Activated gamma-delta T cell treated with Interleukin-2 at 50 U/mL for 16 hours (primary cell): ENCODE data around the gene KDM2B.
"Not testable (repeated sequence)": the region's sequence is repeated elsewhere in the genome, so short reads cannot be mapped to it uniquely, and the experiment has no call there.

Source experiments
- DNase-seq: peaks from one replicate; pipeline ENCODE4 v3.0.0-alpha.2; 2020

Gene KDM2B

DNA sequence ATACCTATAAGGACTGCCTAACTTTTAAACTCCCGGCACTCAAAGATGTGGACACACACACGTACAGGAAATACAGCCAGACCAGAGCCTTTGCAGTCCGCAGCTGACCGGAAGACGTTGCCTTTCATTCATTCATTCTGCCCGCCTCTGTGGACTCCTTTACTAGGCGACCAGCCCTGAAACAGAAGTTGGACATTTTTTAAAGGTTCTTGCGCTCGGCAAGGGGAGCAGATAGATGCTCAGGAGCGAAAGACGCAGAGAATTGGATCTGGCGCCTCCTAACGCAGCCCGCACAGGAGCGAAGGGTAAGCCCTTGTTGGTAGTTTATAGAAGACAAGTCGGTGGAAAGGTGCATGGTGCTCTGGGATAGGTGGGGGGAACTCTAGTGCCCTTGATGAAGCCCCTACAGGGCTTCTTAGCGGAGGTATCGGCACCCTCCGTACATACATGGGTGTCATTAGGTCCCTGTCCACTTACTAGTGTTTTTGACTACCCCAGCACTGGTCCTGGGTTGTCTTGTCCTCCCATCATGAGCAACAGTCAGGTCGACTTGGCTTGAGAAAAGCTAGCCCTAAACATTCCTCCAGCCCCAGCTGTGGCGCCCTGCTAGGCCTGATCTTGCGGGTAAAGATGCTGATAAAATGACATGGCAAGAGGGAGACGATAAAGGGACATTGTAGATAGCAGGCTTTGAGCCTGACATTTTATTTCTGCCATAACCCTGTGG is at the start of gene KDM2B:
KDM2B (minus strand) TSS at position 65 of the 727 bp plus-strand sequence. CDS start 112 bp downstream, outside the sequence.
- DNase-seq = peak; percentile 21

DNA sequence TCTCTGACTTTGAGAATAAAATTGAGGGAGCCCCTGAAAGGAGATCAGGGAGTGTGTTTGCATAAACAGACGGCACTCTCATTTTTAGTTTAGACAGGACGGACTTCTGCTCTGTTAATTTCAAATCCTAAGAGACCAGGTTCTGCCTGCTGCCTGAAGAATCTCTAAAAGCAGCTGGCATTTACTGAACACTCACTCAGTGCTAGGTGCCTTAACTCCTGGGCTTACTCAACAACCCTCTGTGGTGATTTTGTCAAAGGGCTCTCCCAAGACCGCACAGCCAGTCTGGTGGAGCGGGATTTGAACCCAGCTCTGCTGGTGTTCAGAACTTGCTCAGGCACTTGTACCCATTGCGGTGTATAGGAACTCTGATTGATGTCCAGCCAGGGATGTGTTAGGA is 47.7 kb upstream of the KDM2B start:
- no peak for DNase-seq

DNA sequence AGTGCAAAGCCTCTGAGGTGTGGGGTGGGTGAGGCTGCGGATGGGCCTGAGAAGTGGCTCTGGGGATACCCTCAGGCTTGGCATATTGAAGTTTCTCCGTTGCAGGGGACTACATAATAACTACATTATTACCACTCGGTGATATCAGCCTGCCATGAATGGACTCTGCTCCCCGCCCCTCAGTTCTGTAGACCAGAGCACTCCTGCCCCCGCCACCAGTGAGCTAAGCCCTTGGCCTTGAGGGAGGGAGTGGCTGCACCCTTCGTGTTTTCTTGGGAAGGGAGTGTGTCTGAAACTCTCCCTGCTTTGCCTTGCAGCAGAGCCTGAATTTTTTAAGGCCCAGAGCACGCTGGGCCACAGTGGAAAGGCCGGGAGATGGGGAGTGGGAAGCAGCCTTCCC is 47.2 kb upstream of the KDM2B start:
- no peak for DNase-seq

DNA sequence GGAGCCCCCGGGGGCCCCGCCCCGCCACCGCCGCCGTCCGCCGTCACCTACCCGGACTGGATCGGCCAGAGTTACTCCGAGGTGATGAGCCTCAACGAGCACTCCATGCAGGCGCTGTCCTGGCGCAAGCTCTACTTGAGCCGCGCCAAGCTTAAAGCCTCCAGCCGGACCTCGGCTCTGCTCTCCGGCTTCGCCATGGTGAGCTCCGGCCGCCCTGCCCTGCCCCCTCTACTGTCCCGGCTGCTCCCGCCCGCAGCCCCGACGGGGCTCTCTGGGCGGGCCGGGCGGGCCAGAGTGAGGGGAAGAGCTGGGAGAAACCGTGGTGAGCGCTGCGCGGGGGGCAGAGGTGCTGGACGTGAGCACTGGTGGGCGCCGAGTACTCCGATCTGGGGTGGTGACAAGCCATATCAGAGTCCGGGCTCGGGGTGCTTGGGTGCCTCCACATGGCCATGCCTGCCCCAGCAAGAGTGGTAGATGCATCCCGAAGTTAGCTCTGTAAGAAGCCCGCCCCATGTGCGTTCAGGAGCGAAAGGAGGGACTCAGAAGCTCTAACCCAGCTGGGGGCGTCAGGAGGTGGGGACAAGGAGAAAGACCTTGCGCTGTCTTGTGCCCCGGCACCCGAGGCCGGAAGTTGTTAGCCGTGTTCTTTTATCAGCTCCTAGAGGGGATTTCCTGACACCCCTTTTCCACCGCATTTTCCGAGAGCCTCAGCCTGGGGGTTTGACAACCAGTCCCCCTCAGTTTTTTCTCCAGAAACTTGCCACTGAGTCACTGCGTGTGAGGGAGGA is 46.2 kb upstream of the KDM2B start:
- peak; percentile 80 for DNase-seq

DNA sequence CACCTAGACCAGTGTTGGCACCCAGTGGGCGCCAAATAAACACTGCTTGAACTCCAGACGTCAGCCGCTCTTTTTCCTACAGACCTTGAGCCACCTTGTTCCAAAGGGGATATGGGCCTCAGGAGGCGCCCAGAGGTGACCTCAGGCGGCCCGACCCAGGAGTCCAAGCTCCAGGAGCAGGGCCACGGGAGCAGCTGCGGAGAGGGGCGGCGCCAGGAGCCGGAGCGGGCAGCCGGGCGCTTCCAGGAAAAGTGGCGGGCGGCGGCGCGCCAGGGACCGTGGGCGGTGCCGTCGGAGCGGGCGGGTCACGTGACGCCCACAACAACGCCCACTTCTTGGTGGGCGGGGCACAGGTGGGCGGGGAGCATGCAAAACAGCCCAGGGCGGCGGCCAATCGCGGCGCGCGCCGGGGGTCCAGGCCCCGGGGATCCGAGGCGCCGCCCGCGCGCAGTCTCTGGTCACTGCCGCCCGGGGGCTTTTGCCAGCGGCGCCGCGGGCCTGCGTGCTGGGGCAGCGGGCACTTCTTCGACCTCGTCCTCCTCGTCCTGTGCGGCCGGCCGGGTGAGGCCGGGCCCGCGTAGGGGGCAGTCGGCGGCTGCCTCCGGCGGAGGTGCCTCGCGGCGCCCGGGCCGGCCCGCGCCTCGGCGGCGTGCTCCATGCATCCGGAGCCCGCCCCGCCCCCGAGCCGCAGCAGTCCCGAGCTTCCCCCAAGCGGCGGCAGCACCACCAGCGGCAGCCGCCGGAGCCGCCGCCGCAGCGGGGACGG is 45.4 kb upstream of the KDM2B start, which contains the start of gene ORAI1:
ORAI1 (plus strand) TSS at position 444 of the 766 bp plus-strand sequence.
- DNase-seq = peak; percentile 95

DNA sequence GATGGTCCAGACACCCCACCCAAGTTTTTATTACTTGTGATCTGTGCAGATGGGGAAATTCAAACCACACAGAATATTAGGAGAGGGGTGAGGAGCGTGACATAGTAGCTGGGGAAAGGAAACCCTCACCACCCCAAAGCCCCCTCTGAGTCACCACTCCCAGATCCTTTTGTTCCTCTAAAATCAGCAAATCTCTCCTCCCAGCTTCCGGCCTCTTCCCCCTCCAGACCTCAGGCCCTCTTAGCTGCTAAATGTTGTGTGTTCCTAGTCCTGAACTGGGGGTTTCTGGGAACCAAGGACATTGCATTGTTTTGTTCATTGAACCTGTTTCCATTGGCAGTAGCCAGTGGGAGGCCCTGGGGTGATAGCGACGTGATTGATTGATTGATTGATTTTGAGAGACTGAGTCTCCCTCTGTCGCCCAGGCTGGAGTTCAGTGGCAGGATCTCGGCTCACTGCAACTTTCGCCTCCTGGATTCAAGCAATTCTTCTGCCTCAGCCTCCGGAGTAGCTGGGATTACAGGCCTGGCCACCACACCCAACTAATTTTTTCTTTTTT is 39.6 kb upstream of the KDM2B start:
- DNase-seq = no peak

DNA sequence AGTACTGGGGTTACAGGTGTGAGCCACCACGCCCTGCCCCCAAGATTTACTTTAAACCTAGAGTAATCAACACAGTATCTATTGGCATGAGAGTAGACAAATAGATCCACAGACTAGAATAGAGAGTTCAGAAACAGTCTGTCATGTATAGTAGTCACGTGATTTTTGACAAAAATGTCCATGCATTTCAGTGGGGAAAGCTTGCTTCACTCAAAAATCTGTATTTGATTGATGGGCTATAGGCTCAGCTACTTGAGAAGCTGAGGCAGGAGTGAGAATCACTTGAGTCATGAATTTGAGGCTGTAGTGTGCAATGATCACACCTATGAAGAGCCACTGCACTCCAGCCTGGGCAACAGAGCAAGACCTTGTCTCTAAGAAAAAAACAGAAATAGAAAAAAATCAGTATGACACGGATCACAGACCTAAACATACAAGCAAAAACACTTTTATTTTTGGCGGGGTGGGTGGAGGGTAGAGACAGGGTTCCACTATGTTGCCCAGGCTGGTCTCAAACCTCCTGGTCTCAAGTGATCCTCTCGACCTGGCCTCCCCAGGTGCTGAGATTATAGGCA is 37.9 kb upstream of the KDM2B start:
- DNase-seq = no peak

DNA sequence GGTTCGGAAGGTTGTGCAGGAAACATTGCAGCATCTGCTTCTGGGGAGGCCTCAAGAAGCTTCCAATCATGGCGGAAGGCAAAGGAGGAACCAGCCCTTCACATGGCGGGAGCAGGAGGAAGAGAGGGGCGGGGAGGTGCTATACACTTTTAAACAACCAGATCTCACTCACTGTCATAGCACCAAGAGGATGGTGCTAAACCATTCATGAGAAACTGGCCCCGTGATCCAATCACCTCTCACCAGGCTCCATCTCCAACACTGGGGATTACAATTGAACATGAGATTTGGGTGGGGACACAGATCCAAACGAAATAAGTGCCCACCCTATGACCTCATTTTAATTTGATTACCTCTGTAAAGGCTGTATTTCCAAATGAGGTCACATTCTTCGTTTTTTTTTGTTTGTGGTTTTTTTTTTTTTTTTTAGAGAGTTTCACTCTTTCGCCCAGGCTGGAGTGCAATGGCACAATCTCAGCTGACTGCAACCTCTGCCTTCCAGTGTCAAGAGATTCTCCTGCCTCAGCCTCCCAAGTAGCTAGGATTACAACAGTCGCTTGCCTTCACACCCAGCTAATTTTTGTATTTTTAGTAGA is 34.1 kb upstream of the KDM2B start:
- no peak for DNase-seq

DNA sequence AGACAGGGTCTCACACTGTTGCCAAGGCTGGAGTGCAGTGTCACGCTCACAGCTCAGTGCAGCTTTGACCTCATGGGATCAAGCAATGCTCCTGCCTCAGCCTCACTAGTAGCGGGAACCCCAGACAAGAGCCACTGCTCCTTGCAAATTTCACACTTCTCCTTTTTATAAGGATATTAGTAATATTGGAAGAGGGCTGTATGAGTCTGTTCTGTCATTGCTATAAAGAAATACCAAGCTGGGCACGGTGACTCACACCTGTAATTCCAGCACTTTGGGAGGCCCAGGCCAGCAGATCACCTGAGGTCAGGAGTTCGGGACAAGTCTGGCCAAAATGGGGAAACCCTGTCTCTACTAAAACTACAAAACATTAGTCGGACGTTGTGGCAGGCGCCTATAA is 32.6 kb upstream of the KDM2B start:
- no peak for DNase-seq

DNA sequence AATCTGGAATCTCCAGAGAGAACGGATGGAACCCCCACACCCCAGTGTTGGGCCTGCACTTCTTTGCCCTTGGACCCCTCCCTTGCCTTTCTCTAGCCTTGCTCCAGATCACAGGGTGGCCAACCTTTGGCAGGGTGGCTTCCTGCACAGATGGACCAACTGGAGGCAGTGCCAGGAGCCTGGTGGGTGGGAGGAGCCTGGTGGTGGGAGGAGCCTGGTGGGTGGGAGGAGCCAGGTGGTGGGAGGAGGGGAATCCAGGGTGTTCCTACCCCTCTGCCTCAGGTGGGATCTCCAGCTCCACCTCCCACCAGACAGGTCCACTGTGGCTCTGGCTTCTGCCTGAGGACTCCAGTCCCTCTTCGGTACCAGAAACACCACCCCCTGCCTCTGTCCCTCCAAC is 30.5 kb upstream of the KDM2B start:
- DNase-seq = no peak

DNA sequence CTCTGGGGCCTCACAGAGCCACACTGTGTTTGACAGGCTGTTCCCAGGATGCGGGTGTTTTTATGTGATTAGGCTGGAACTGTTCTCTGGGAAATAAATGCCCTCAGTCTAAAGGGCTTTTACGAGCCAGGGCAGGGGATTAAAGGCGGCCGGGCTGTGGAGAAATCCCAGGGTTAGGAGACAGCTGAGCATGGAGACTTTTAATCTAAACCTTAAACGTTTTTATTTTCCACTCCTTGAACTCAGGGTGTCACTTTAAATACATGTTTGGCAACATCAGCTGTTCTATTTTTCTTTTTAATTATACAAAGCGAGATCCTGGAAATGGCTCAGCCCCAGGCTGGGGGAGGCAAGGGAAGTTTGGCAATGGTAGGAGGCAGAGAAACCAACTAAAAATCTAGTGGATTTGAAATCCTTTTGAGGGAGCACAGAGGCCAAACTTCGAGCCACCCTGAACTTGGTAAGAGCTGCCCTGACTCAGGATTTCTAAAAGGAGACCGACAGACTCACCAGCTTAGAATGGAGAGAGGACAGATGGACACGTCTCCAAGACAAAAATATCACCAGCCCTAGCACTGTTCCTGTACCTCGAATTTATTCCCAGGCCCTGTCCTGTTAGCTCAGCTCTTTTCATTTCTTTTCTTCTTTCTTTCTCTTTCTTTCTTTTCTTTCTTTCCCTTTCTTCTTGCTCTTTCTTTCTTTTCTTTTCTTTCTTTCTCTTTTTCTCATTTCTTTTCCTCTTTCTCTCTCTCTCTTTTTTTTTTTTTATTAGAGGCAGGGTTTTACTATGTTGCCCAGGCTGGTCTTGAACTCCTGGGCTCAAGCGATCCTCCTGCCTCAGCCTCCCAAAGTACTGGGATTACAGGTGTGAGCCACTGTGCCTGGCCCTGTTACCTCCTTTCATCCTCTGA is 29.7 kb upstream of the KDM2B start:
- no peak for DNase-seq

DNA sequence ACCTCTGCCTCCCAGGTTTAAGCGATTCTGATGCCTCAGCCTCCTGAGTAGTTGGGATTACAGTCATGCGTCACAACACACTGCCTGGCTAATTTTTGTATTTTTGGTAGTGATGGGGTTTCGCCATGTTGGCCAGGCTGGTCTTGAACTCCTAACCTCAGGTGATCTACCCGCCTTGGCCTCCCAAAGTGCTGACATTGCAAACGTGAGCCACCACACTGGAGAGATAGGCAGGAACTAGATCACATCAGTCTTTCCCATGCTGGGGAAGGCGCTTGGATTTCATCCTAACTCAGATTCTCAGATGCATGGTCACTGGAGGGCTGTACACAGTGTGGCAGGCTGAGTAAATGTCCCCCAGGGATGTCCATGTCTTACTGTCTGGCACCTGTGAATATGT is 27.5 kb upstream of the KDM2B start:
- no peak for DNase-seq

DNA sequence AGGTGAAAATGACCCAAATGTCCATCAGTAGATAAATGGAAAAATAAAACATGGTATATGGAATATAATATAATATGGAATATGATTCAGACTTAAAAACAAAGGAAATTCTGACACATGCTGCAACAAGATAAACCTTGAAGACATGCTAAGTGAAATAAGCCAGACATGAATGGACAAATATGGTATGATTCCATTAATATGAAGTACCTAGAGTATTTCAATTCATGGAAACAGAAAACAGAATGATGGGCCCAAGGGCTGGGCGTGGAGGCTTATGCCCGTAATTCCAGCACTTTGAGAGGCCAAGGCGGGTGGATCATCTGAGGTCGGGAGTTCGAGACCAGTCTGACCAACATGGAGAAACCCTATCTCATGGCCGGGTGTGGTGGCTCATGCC is 22.8 kb upstream of the KDM2B start:
- DNase-seq = no peak

DNA sequence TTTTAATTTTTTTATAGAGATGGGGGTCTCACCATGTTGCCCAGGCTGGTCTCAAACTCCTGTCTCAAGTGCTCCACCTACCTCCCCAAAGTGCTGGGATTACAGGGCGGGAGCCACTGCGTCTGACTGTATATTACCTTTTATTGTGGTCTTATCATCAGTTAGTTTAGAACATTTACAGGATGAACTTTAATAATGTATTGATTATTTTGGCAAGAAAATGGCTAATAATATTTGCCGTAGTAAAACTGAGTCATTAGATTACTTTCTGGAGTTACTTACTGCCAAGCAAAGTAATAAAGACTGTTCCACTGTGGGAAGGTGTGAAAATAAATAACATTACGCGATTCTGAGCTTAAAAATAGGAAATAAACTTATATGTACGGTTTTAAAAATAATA is 21.9 kb upstream of the KDM2B start:
- DNase-seq = no peak

DNA sequence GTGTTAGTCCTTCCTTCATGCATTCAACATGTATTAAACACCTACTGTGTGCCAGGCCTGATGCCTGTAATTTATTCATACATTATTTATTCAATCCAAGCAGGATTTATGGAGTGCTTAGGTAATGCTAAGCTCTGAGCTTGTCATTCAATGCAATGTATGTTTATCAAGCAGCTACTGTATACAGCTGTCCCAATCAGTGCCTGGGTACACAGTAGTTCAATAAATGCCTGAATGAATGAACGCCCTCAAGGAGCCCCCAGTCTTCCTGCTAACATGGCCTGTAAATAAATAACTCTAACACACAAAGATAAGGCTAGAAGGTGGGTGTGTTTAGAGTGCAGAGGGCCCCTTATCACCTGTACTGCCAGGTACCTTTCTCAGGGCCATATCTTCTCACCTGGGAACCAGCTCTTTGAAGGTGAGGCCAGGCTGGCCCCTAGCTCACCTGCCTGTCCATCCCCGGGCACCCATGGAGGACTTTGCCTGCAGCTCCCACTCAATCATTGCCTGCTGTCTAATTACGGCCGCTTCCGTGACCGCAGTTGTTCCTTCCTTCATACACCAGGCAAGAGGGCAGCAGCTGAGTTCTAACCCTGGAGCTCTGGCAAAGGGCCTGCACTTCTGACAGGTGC is 20.0 kb upstream of the KDM2B start:
- DNase-seq = no peak

DNA sequence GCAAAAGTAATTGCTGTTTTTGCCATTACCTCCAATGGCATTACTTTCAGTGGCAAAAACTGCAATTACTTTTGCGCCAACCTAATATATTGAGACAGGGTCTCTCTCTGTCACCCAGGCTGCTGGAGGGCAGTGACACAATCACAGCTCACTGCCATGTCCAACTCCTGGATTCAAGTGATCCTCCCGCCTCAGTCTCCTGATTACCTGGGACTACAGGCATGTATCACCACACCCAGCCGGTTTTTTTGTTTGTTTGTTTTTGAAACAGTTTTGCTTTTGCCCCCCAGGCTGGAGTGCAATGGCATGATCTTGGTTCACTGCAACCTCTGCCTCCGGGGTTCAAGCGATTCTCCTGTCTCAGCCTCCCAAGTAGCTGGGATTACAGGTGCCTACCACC is 15.7 kb upstream of the KDM2B start:
- DNase-seq = no peak

DNA sequence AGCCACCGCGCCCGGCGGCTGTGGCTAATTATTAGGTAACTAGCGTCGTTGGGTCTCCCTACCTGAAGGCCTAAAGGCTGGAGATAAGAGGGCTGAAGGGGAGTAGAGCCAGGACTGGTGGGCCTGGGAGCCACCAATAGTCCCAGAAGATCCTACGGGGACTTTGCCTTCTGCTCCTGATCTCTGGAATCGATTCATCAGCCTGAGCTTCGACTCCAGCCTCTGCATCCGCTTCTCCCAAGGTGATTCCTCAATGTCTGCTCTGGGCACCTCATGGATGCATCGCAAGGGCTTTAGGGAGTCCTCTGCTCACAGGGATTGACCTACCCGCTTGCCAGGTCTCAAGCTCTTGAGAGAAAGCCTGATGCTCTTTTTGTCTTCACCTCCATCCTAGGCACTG is 14.7 kb upstream of the KDM2B start:
- no peak for DNase-seq

DNA sequence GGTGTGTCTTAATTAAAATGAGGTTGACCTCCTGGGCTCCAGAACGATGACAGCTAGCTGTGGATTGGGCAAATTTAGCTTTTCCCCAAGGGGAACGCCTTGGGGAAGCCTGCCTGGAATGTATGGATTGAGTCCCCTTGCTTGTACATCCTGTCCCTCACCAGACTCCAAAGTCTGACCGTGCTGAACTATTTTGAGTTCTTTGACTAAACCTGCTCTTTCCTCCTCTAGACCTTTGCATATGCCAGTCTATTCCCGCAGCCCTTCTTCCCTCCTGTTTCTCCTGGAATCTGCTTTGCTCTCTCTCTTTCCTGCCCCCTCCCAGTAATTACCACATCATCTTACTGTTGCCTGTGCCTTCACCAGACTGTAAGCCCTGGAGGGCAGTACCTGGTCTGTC is 11.5 kb upstream of the KDM2B start:
- no peak for DNase-seq

DNA sequence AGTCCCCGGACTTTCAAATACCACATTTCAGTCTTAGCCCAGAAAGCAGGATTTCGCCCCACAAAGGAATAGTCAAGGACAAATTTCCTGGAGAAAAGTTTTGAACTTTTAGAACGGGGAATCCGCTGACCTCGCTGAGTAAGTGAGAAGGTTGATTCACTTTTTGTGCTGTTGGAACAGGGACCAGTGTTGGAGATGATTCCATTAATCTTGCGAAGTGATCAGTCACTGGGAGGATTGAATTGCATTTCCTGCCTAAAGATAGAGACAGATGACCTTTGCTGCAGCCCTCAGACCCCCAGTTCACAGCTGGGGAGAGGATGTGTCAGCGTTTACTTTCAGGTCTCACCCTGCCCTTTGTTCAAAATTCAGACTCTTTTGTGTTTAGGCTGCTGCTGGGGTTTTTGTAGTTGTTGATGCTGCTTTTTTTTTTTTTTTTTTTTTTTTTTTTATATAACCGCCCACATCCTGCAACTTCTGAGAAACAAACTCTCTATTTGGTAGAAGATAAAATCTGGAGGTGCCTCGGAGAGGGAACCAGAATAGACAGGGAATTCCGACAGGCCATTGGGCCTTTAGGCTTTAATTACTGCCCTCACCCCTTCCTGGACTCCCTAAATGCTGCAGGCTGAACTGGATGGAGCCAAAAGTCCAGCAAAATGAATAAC is 9.8 kb upstream of the KDM2B start:
- peak; percentile 71 for DNase-seq

DNA sequence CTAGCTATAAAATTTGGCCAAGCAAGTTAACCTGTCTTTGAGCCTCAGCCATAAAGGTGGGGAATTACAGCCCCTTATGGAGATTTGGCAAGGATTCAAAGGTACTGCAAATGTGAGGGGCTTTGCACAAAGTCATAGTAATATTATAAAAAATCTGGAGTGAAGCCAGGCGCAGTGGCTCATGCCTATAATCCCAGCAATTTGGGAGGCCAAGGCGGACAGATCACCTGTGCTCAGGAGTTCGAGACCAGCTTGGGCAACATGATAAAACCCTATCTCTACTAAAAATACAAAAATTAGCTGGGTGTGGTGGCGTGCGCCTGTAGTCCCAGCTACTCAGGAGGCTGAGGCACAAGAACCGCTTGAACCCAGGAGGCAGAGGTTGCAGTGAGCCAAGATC is 4.1 kb upstream of the KDM2B start:
- not testable (repeated sequence) for DNase-seq
